Fibroblast of mammary gland (primary cell): ENCODE data around the gene TMEM132C.

ENCODE experiments used
- DNase-seq: peaks from one replicate; pipeline ENCODE4 v3.0.0-alpha.2; 2010; ENCODE audit warnings: low read depth
- H3K4me3 ChIP-seq: 2 replicates; pipeline ENCODE4 v1.5.1; 2011; ENCODE audit warnings: low read depth, mild to moderate bottlenecking, low read length, moderate library complexity; ENCODE audit not compliant: control insufficient read depth
- TF ChIP-seq, protein P1 (sequence below): conservative IDR thresholded peaks from 2 replicates; pipeline ENCODE4 v1.5.1; 2011; ENCODE audit warnings: low read depth, low read length, inconsistent platforms; ENCODE audit not compliant: control insufficient read depth, insufficient read depth

Gene TMEM132C

GRCh38 chr12:128518644-128519043, 251.7 kb downstream of the TMEM132C start:
- no peak overlapping the region for H3K4me3 ChIP-seq
- no peak for DNase-seq
- TF ChIP-seq, protein P1, sequence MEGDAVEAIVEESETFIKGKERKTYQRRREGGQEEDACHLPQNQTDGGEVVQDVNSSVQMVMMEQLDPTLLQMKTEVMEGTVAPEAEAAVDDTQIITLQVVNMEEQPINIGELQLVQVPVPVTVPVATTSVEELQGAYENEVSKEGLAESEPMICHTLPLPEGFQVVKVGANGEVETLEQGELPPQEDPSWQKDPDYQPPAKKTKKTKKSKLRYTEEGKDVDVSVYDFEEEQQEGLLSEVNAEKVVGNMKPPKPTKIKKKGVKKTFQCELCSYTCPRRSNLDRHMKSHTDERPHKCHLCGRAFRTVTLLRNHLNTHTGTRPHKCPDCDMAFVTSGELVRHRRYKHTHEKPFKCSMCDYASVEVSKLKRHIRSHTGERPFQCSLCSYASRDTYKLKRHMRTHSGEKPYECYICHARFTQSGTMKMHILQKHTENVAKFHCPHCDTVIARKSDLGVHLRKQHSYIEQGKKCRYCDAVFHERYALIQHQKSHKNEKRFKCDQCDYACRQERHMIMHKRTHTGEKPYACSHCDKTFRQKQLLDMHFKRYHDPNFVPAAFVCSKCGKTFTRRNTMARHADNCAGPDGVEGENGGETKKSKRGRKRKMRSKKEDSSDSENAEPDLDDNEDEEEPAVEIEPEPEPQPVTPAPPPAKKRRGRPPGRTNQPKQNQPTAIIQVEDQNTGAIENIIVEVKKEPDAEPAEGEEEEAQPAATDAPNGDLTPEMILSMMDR: no peak

DNA sequence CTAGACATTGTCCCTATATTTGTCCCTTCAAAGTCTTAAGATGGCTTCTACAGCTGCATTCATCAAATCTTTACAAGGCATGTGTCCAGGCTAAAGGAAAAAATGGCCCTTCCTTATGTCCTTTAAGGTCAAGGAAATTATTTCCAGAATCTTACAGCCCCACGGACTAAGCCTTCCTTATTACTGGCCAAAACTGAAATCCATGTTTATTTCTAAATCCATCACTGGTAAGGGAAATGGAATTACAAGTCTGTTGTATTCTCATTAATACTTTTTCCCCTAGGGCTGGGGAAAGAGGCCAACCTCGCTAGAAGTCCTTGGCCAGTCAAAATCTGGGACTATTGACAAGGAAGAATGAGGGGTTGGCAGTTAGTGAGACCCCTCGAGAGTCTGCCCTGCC, 252.5 kb downstream of the TMEM132C start:
- no peak for DNase-seq
- TF ChIP-seq, protein P1: no peak
- no peak overlapping the region for H3K4me3 ChIP-seq

GRCh38 chr12:128521981-128522380, 255.0 kb downstream of the TMEM132C start:
- H3K4me3 ChIP-seq: no peak overlapping the region
- DNase-seq: no peak
- TF ChIP-seq, protein P1: no peak

DNA sequence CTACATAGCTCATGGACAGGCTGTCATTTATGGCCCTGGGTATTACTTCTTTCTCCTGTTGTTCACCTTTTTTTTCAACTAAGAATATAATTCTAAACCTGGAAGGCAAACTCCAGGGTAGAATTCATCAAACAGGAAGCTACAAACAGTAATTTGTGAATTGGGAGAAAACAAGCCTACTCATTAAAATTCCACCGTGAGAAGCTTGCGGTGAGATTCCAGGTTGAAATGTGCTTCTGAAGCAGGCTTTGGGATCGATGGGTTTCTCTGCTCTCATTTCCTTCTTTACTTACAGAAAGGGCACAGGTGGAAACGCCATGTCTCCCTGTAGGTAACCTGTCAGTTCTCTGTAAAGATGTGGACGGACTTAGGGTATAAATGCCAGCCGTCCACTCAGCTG, 257.5 kb downstream of the TMEM132C start:
- DNase-seq: no peak
- no peak overlapping the region for H3K4me3 ChIP-seq
- TF ChIP-seq, protein P1: no peak

GRCh38 chr12:128531170-128531569, 264.2 kb downstream of the TMEM132C start:
- H3K4me3 ChIP-seq: no peak overlapping the region
- DNase-seq: no peak
- TF ChIP-seq, protein P1: no peak

DNA sequence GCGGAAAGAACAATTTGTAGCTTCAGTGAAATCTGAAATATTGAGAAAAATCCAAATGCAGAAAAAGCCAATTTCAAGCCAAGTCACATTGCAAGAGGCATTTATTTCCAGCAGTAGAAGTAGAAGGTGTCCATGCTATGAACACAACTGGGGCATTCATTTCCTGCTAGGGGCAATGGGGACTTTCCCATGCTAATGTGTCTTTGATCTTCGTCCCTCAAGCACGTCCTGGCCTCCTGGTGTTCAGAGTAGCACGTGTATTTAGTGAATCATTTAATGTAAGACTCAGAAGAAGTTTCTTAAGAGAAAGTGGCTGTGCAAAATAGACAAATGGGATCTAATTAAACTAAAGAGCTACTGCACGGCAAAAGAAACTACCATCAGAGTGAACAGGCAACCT, 267.9 kb downstream of the TMEM132C start:
- DNase-seq: no peak
- TF ChIP-seq, protein P1: no peak
- H3K4me3 ChIP-seq: no peak overlapping the region

GRCh38 chr12:128536810-128537209, 269.8 kb downstream of the TMEM132C start:
- TF ChIP-seq, protein P1: no peak
- DNase-seq: no peak

More at GRCh38 chr12:128536810-128537209, 269.8 kb downstream of the TMEM132C start:
- H3K4me3 ChIP-seq: no peak overlapping the region
